HG03095 (cell line): ENCODE measurements around the gene ROR2.
"Not testable (repeated sequence)": the region's sequence is repeated elsewhere in the genome, so short reads cannot be mapped to it uniquely, and the experiment has no call there.

Experiments used
- ATAC-seq: cut with Tn5 transposase; IDR thresholded peaks from one replicate; pipeline ENCODE4 v1.9.1; 2021; ENCODE audit warnings: moderate library complexity; ENCODE audit not compliant: unreplicated experiment

ROR2 gene

DNA sequence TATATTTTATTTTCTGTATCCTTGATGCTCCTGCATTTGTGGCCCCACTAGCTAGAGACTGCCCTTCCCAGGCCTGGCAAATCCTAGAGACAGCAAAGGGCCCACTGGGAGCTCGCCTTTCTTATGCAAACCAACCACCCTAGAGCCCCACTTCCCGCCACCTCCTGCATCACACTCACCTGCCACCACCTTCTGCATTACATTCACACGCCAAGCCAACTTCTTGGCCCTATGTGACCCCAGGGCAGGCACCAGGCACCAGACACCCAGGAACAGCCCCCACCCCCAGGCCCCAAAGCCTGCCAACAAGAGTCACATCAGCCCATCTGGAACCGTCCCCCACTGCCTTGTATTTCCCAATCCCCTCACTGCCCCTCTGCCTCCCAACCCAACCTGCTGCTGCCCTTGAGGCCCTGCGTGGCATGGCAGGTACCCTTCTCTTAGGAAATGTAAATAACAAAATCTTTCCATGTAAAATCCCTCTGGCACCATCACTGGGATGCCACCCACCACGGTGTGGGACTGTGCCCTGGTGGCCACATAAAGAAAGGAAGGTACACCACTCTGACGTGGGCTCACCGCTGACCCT, 22.0 kb downstream of the ROR2 start:
- no peak for ATAC-seq

DNA sequence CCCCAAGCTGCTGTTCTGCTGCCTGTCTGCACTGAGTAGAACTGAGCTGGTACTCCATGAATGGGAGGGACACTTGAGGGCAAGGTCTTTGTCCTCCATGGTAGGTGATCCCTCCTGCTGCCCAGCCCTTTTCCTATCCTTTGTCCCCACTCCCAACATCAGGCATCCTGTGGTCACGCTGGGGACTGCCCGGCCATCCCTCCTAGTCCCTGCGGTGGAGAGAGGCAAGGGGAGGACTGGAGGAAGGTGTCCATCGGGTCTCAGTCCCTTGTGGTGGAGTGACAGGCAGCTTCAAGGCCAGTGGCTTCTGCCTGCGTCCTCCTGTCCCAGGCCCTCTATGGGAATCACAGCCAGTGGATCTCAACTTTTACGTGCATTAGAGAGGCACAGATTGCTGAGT, 25.9 kb downstream of the ROR2 start:
- ATAC-seq = no peak

DNA sequence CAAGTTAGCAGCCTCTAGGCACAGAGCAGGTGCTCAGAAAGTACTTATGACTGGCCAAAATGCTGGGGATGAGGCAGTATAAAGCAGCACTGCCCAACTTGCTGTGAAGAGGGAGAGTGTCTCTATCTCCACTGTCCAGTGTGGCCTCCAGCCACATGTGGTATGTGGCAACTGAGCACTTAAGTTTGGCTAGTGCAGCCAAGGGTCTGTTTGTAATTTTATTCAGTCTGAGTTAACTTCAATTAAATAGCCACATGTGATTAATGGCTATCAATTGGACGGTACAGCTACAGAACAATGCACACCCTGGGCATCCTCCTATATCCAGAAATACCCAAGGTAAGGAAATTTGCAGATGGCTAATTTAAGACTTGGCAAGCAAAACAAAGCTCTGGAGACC, 26.9 kb downstream of the ROR2 start:
- ATAC-seq = no peak

DNA sequence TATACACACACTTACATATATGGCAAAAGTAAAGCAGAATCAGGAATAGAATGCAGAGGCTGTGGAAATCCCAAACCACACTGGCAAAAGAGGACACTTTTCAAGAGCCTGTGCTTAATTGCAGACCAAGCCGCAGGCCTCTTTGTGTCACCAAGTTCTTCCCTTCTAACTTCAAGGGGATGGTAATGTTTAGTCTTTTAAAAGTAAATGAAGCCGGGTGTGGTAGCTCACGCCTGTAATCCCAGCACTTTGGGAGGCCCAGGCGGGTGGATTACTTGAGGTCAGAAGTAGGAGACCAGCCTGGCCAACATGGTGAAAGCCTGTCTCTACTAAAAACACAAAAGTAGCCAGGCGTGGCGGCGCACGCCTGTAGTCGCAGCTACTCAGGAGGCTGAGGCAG, 28.7 kb downstream of the ROR2 start:
- ATAC-seq = no peak

DNA sequence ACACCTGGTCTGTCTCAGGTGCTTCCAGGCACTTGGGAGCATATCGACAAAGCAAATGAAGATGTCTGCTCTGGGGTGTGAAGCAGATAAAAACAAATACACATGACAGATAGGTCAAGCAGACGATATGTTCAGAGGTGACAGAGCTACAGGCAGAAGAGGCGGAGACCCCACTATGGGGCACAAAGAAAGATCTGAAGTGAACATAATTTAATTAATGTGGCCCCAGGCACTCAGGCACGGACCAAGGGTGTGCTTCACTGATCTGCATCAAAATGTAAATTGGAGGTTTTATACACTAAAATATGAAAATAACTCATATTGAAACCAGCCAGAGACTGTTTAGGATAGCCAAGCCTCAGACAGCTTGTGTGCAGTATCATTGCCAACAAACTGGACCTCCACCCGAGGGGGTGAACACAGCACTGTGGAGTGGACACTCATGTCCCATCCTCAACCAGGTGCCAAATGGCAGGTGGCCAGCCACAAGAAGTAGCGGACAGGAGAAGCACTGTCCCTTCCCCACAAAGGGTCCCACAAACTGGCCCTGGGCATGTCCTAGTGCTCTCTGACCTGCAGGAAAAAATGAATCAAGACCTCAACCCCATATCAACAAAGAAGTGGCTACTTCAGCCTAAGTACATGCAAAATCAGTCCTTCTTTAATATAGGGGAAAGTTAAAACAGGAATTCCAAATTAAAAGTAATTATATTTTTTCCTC, 29.2 kb downstream of the ROR2 start:
- ATAC-seq = no peak

DNA sequence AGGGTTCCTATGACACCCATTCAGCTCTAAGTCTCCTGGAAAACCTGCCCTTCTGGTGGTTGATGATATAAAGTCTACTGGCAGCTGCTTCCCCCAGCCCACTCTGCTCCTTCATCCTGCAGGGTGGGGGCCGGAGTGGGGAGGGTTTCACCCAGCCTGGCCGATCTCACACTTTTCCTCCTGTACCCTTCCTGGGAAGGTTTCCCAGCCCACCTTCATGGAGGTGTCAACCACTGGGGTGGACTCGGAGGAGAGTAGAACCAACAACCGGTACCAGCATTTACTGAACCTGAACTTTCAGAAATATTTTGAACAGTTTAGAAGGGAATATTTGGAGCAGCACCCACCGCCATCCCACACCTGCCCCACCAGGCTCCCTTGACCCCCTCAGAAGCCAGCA, 30.4 kb downstream of the ROR2 start:
- no peak for ATAC-seq

DNA sequence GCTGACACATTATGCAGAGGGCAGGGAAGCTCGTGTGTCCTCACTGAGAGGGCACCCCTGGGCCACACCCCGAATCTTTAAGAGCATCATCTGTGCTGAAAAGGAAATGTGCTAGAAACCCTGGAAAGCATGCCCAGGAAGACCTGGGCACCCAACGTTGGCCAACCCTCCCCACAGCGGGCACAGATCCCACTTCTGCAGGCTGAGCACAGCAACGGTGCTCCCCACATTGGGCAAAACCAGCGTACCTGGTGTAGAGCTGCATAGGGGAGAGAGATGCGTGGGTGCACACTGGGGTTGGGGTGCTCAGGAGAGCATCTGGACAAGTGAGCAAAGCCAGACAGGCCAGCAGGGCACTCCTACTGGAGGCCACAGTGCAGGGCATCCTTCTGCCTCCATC, 32.6 kb downstream of the ROR2 start:
- ATAC-seq = no peak

DNA sequence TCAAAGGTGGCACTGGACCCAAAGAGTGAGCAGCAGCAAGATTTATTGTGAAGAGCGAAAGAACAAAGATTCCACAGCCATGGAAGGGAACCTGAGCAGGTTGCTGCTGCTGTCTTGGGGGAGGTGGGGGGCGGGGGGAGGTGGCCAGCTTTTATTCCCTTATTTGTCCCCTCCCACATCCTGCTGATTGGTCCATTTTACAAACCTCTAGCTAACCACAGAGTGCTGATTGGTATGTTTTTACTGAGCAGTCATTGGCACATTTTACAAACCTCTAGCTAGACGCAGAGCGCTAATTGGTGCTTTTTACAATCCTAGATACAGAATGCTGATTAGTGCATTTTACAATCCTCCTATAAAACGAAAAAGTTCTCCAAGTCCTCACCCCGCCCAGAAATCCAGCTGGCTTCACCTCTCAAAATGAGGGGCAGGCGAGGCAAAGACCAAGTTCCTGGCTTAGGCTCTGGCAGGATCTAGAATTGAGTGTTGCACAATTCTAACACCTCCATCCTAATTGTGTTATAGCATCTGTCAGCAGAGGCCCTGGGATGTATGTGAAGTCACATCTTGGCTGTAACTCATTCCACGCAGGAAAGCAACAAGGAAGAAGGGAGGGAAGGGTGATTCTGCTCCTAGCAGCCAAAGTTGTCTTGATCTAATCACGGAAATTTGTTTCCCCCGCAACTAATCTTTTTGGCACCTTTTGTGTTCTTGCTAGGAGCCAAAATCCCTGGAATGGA, 34.3 kb downstream of the ROR2 start:
- no peak for ATAC-seq

DNA sequence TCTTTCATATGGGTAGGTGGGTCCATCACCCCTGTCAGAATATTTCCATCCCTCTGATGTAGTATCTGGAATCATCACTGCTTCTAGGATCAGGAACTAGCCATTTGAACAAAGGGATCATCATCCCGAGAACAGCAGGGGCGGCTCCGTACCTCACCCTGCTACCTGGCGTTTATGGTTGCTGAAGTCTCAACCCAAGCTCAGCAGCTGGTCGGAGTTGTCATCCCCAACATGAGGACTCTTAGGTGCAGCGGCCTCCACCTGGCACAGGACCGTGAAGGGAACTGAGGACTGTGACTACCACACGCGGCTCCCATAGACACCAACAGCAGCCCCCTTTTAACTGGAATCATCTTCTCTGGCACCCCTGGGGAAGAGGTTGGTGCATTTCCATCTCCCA, 35.1 kb downstream of the ROR2 start:
- ATAC-seq = no peak

DNA sequence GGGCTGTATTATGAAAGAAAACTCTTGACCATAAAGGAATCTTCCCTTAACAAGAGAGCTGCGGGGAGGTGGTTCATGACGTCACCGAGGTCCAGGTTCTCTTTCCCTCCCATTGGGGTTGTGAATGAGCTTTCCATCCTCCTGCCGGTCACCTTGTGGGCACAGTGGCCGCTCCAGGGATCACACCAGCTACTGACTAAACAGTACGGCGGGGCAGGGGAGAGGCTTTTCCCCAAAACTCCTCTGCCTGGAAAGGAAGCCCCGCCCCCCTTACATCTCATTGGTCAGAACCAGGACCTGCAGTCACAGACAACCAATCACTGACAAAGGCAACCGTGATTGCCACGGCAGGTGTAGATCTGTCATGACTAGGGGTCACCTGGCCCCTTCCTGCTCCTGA, 35.6 kb downstream of the ROR2 start:
- ATAC-seq = no peak

DNA sequence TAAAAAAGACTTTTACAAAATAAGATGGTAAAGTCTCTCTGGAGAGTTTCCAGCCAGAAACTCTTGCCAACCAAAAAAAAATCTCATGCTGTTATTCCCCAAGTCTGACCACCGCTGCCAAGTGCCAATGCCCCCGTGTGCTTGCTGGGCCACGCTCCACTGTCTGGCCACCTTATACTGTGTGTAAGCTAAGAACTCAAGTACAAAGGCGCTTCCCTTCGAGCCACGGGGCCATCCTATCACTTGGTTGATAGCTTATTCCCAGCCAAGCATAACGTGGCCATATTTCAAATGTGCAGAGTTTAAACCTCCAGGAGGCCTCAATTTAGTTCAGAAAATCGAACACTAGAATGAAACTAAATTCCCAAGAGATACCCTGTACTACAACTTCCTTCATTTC, 36.0 kb downstream of the ROR2 start:
- no peak for ATAC-seq

DNA sequence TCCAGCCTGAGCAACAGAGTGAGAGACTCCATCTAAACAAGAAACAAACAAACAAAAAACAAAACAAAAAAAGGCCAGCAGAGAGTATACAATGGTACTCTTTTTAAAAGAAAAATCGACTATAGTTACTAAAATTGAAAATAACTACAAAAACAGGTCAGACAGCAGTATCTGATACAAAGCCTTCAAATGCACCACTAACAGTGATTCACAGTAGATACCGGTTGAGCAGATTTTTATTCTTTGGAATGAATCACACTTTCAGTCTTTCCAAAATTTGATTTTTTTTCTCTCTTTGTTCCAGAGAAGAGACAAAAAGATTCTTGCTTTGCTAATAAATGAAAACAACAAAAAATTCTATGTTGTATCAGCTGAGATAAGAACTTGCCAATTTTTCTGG, 36.9 kb downstream of the ROR2 start:
- ATAC-seq = no peak

DNA sequence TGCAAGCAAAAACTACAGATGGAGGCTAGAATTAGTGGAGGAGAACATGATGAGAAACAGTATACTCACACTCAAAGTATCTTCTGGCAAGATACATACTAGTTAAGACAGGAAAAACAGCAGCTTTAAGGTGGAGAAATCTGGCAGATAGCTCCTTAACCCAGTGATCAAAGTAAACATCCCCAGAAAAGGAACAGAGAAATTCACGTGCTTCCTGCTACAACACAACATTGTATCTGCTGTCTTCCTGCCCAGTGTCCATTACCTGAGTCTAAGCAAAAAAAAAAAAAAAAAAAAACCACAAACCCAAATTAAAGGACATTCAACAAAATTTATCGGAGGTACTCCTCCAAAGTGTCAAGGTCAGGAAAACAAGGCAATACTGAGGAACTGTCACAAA, 38.4 kb downstream of the ROR2 start:
- ATAC-seq = no peak

DNA sequence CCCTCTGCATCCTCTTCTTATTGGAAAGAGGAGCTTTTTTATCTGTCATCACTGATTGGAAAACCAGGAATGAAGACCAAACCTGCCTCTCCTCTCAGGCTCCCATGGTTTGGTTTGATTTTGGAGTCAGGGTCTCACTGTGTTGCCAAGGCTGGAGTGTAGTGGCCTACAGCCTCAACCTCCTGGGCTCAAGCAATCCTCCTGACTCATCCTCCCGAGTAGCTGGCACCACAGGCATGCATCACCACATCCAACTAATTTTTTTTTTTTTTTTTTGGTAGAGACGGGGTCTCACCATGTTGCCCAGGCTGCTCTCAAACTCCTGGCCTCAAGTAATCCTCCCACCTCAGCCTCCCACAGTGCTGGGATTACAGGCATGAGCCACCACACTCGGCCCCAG, 40.8 kb downstream of the ROR2 start:
- ATAC-seq = not testable (repeated sequence)

DNA sequence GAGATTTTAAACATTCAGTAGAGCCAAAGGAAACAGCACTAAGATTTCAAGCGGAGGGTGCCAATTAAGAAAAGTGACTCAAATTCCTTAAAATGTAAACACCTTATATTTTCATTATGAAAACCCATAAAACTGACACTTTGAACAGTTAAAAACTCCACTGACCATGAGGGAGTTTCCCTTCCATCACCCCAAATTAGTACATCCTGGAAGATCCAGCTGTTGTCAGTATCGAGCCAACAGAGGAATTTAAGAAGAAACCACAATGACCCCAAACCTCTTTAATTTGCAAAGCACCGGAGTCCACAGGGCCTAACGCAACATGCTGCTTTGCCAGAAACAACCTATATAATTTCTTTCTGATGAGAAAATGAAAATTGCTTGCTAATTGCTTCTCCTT, 41.3 kb downstream of the ROR2 start:
- no peak for ATAC-seq

DNA sequence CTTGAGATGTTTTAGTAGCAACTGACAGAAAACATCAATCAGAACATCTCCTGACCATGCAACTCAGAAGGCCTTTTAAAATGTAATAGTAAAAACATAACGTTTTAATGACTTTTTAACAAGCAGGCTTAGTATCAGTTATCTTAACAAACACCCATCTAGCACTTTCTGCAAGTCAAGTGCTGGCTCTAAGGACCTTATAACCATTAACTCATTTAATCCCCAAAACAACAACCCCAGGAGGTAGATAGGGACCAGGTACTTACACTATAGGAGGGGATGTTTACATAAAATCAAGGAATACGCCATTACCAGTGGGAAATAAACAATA, 41.8 kb downstream of the ROR2 start:
- no peak for ATAC-seq

DNA sequence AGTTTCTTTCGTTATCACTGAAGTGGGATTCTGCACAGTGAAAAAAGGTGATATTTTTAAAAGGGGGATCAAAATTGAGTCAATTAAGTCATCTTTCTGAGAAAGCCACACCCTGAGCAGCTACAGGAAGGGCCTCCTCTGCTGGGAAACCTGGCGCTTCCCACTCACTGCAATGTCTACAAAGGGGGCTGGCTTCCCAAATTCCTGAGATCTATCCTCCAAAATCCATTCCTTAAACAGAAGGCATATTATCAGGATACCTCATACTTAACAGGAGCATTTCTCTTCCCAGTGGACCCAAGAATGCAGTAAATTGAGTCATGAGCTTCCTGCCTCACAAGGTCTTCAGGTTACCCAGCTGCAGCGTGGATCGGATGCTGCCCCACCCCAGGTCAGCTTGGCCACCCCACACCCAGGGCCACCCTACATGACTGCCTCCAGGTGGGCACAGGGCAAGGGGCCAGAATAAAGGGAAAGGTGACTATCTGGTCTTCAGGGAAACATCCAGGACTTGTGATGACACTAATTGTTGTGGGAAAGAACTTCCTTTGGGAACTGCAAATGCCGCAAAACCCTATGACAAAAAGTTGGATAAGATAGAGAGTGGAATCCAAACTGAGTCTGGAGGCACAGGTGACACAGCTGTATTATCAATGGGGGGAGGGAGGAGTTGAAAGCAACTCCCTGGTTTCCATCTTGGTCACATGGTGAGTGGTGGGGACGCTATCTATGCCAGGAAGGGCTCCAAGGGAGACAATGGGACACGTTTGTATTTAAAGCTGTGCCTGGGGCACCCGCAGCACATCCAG, 42.3 kb downstream of the ROR2 start:
- no peak for ATAC-seq

DNA sequence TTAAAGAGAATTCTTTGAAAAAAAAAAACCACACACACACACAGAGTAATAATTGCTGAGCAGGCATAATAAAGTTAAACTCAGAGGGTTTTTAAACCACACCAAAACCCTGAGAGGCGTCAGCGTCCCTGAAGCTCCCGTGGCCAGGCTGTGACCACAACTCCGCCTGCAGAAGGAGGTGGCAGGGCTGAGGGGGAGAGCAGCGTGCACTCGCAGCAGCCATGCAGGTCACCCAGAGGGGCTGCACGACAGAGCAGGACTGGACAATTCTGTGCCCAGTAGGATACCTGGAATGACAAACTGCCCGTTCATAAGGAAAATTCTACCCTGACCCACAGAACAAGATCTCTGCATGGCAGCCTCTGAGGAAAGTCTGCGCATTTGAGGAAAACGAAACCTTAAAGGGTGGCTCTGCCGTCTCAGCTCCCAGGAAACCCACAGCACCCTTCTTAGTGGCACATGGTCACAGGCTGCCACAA, 44.0 kb downstream of the ROR2 start:
- ATAC-seq = no peak

DNA sequence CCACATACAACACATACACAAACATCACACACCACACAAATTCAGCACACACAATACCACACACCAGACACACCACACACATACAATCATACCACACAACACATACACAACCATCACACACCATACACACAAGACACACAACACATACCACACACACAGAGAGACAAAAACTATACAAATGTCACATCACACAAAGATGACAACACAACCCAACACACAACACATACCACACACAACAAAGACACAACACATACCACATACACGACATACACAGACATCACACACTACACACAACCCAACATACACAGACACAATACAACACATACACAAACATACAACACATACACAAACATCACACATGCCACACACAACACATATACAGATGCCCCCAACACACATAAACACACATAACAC, 44.8 kb downstream of the ROR2 start:
- no peak for ATAC-seq

DNA sequence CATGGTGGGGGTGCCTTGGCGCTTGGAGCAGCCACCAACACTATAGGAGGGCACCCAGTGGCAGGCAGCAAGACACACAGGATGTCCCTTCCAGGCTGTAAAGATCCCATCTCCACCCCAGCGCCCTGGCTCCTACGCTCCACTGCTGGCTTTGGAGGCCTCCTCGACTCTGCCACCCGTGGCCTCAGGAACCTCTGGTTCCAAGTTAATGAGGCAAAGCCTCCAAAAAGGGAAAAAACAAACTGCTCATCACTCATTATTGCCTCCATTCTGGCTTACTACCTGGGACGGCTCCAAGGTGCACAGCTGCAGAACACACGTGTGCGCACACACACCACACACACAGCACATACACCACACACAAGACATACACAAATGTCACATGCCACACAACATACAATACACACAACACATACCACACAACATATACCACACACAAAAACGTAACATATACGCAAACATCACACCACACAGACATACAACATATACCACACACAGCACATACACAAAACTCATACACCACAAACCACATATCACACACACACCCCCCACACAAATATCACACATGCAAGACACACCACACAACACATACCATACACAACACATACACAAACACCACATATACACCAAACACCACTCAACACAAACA, 45.3 kb downstream of the ROR2 start:
- ATAC-seq = no peak
